ENCODE data around the gene SLC1A2. TPM values are rescaled to one million over a fixed set of nuclear protein-coding genes. Genes with fewer than 3 reads are reported as not detected.

SLC1A2 gene
- total RNA-seq, 1 donor from 2014 or later: 1.9 TPM

DNA sequence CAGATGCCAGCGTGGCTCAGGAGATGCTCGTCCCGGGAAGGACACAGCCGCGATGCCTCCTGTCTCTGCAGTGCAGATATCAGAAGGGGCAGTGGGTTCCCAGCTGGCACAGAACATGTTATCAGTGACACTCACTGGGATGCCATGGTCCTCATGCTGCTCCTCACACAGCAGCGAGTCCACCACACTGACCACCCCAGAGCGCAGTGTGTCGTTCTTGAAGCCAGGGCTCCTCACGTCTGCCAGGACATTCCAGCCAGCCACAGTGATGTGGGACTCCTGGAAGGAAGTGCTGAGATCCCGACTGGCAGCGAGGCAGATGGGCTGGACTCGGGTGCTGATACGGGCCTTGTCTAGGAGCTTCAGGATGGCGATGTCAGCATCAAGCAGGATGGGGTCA lies 13.1 kb upstream of the SLC1A2 start:
- no peak for DNase-seq (ENCODE audit: low spot score in 2 of 2, unreplicated experiment in 2 of 2)
- no peak overlapping the region for H3K4me3 Mint-ChIP-seq
- H3K27me3 Mint-ChIP-seq (ENCODE audit: low read depth): peaks cover 38% of the 10 kb centered on the region
- H3K9me3 Mint-ChIP-seq: no peaks in the 10 kb centered on the region
- no peak overlapping the region for H3K27ac Mint-ChIP-seq
- TF ChIP-seq, protein P1, sequence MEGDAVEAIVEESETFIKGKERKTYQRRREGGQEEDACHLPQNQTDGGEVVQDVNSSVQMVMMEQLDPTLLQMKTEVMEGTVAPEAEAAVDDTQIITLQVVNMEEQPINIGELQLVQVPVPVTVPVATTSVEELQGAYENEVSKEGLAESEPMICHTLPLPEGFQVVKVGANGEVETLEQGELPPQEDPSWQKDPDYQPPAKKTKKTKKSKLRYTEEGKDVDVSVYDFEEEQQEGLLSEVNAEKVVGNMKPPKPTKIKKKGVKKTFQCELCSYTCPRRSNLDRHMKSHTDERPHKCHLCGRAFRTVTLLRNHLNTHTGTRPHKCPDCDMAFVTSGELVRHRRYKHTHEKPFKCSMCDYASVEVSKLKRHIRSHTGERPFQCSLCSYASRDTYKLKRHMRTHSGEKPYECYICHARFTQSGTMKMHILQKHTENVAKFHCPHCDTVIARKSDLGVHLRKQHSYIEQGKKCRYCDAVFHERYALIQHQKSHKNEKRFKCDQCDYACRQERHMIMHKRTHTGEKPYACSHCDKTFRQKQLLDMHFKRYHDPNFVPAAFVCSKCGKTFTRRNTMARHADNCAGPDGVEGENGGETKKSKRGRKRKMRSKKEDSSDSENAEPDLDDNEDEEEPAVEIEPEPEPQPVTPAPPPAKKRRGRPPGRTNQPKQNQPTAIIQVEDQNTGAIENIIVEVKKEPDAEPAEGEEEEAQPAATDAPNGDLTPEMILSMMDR (IDR thresholded peaks at IDR 0.05; ENCODE audit: unreplicated experiment): no peak
- peaks cover 6% of the 10 kb centered on the region for H3K36me3 Mint-ChIP-seq
- no peaks in the 10 kb centered on the region for H3K4me1 Mint-ChIP-seq

DNA sequence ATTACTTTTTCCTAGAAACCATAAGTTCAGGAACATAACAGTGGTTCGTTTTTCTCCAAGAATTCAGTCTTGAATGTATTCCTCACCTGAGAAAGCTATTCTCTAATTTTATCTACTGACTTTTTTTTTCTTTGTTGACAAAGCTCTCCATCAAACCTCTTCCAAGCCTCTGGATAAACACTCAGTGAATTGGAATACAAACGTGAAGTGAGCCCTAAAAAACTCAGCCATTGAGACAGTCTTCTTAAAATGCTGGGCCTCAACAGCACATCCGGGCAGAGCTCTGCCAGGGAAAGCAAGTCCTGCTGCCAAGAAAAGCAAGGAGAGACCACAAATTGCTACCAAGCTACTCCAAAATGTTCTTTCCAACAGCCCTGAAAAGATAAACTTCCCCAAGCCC lies 7.7 kb upstream of the SLC1A2 start:
- TF ChIP-seq, protein P1 (IDR thresholded peaks at IDR 0.05; ENCODE audit: unreplicated experiment): no peak
- Mint-ChIP-seq H3K4me1 (peaks cover 3% of the 10 kb centered on the region), H3K27ac (no peak overlapping the region), H3K27me3 (ENCODE audit: low read depth) (peaks cover 80% of the 10 kb centered on the region), H3K36me3 (peaks cover 4% of the 10 kb centered on the region), H3K4me3 (no peak overlapping the region), H3K9me3 (no peaks in the 10 kb centered on the region)
- DNase-seq (ENCODE audit: low spot score in 2 of 2, unreplicated experiment in 2 of 2): no peak

DNA sequence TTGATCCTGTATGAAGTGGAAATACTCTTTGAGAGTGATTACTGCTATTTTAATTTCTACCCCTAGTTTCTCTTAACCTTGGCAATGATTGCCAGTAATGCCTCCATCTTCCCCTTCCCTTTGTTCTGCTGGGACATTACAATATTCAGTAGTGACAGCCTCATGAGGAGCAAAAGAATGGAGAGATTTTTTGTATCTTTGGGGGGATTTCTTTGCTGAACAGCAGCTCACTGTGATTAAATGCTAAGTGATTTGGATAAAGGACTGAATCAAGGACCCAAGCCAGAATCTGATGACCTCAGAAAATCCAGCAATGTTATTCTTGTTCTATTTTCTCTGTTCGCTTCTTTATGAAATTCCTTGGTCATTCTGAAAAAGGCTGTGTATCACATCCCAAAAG lies 7.0 kb upstream of the SLC1A2 start:
- no peak overlapping the region for H3K27ac Mint-ChIP-seq
- peaks cover 87% of the 10 kb centered on the region for H3K27me3 Mint-ChIP-seq (ENCODE audit: low read depth)
- no peaks in the 10 kb centered on the region for H3K9me3 Mint-ChIP-seq
- TF ChIP-seq, protein P1 (IDR thresholded peaks at IDR 0.05; ENCODE audit: unreplicated experiment): no peak
- peaks cover 3% of the 10 kb centered on the region for H3K4me1 Mint-ChIP-seq
- no peaks in the 10 kb centered on the region for H3K36me3 Mint-ChIP-seq
- DNase-seq (ENCODE audit: low spot score in 2 of 2, unreplicated experiment in 2 of 2): no peak
- no peak overlapping the region for H3K4me3 Mint-ChIP-seq

DNA sequence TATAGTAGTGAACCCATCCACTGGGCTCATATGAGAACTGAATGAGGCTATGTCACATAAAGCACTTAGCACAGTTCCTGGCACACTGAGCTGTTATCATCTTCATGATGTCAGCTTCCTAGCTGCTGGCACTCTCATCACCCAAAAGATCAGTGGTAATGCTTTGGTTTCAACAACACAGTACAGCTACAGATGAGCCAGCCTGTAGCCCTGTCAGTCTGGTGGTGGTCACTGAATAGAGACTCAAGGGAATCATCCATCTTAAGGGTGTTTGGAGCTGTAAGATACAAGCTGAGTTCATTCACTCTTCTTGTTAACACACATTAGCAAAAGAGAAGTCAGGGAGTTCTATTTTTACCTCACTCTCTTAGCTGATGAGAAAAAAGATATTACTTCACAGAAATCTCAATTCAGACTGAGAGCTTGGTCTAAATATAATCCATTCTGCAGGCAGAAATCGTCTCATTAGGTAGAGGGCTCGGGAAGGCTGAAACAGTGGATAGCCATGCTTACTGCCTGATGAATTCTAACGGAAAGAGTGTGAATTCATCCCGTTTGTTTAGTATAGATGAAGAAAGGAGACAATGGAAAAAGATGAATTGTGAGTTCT lies 6.3 kb upstream of the SLC1A2 start:
- H3K4me3 Mint-ChIP-seq: no peak overlapping the region
- H3K27ac Mint-ChIP-seq: no peak overlapping the region
- no peaks in the 10 kb centered on the region for H3K36me3 Mint-ChIP-seq
- no peaks in the 10 kb centered on the region for H3K9me3 Mint-ChIP-seq
- H3K4me1 Mint-ChIP-seq: peaks cover 4% of the 10 kb centered on the region
- no peak for DNase-seq (ENCODE audit: low spot score in 2 of 2, unreplicated experiment in 2 of 2)
- peaks cover 87% of the 10 kb centered on the region for H3K27me3 Mint-ChIP-seq (ENCODE audit: low read depth)
- TF ChIP-seq, protein P1 (IDR thresholded peaks at IDR 0.05; ENCODE audit: unreplicated experiment): no peak

DNA sequence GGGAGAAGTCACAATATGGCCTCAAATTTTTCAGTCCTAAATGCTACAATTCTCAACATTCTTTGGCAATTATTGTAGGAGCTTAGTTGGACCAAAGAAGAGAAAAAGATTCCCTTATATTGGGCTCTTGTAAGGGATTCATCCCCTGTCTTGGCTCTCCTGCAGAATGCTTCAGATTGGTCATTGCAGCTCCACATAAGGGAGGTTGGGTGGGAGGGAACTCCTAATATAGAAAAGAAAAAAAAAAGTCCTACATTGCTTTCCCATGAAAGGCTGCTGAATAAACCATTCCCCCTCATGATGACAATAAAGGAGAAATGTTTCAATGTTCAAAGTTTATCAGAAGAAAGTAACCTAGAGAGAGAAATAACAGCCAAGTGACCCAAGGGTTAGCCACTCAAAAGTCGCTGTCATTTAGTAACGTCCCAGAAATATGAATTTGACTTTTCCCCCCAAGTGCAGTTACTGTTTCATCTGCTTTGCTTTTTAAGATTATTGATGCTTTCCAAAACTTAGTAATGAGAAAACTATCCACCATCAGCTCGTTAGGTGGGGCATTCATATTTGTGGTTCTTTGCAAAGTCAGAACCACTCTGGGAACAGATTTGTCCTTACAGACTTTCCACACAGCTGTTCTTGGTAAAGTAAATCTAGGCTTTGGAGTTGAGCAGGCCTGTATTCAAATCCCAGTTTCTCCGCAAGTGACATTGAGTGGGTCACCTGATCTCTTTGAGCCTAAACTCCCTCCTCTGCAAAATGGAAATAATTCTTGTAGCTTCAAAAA lies 5.0 kb upstream of the SLC1A2 start:
- Mint-ChIP-seq H3K36me3 (no peaks in the 10 kb centered on the region), H3K27me3 (ENCODE audit: low read depth) (peaks cover 92% of the 10 kb centered on the region), H3K9me3 (no peaks in the 10 kb centered on the region), H3K27ac (no peak overlapping the region), H3K4me1 (peaks cover 13% of the 10 kb centered on the region), H3K4me3 (no peak overlapping the region)
- TF ChIP-seq, protein P1 (IDR thresholded peaks at IDR 0.05; ENCODE audit: unreplicated experiment): no peak
- DNase-seq (ENCODE audit: low spot score in 2 of 2, unreplicated experiment in 2 of 2): no peak

All from mesothelial cell of epicardium (in vitro differentiated cells).